Natural killer cell (primary cell): ENCODE results near the gene ATP2B2. TPM values are rescaled to one million over a fixed set of nuclear protein-coding genes. Genes with fewer than 3 reads are reported as not detected.

Source experiments
- ATAC-seq, 3 donors: fragments of 150-1000 bp in 2 of 3; fragments of 200-7000 bp in 1 of 3; cut with Tn5 transposase; 1 replicate in 1 of 3; 2 replicates in 2 of 3; pipeline ENCODE4 v1.10.0; 2021; ENCODE audit warnings: mild to moderate bottlenecking in 2 of 3, moderate library complexity in 2 of 3
- DNase-seq, 2 donors: peaks; one replicate each; pipeline versions ENCODE4 v3.0.0 to v3.0.0-alpha.2; 2013 to 2021; ENCODE audit warnings: mixed read lengths in 1 of 2
- H3K27ac ChIP-seq: one replicate; pipeline ENCODE4 v1.5.1; 2013; ENCODE audit warnings: mild to moderate bottlenecking, low read length
- H3K27me3 ChIP-seq: one replicate; pipeline ENCODE4 v1.6.1; 2013; ENCODE audit warnings: low read length; ENCODE audit not compliant: control insufficient read depth, insufficient read depth
- H3K36me3 ChIP-seq: one replicate; pipeline ENCODE4 v1.6.1; 2013; ENCODE audit warnings: low read length; ENCODE audit not compliant: control insufficient read depth, insufficient read depth
- H3K4me1 ChIP-seq: one replicate; pipeline ENCODE4 v1.6.1; 2013; ENCODE audit warnings: low read length; ENCODE audit not compliant: control insufficient read depth, insufficient read depth
- H3K4me3 ChIP-seq: one replicate; pipeline ENCODE4 v1.5.1; 2013; ENCODE audit warnings: low read length
- H3K9me3 ChIP-seq: one replicate; pipeline ENCODE4 v1.6.1; 2013; ENCODE audit warnings: low read length; ENCODE audit not compliant: control insufficient read depth, insufficient read depth
- H3K27ac Mint-ChIP-seq, 2 donors: one replicate each; pipeline ENCODE4 v1.8.0; 2022; ENCODE audit warnings: mild to moderate bottlenecking in 2 of 2, mixed read lengths in 2 of 2, moderate library complexity in 1 of 2
- H3K27me3 Mint-ChIP-seq, 2 donors: one replicate each; pipeline ENCODE4 v1.8.0; 2022; ENCODE audit warnings: low read depth in 2 of 2, mixed read lengths in 2 of 2
- H3K36me3 Mint-ChIP-seq: one replicate; pipeline ENCODE4 v1.8.0; 2022; ENCODE audit warnings: mixed read lengths
- H3K4me1 Mint-ChIP-seq, 2 donors: one replicate each; pipeline ENCODE4 v1.8.0; 2022; ENCODE audit warnings: mixed read lengths in 2 of 2
- H3K4me3 Mint-ChIP-seq: one replicate; pipeline ENCODE4 v1.8.0; 2022; ENCODE audit warnings: mild to moderate bottlenecking, moderate library complexity, mixed read lengths
- H3K9me3 Mint-ChIP-seq, 2 donors: one replicate each; pipeline ENCODE4 v1.8.0; 2022; ENCODE audit warnings: mixed read lengths in 2 of 2
- CTCF ChIP-seq: fragments of 200-600 bp; IDR thresholded peaks from one replicate; pipeline ENCODE4 v1.8.0; 2022; ENCODE audit warnings: antibody characterized with exemption
- WGBS: methylation state at CpG from one replicate; pipeline ENCODE4 v1.1.7; 2013; ENCODE audit warnings: missing lambda C conversion rate; ENCODE audit not compliant: insufficient coverage; 5-methylcytosine and 5-hydroxymethylcytosine counted together
- intact Hi-C: fragments of 100-400 bp; cut with micrococcal nuclease; formaldehyde crosslinking; loops from one replicate; pipeline ENCODE4 v1.14.2; 2022
- total RNA-seq, 4 donors: library from RNA; stranded (reverse); fragments of 120-200 nt in 1 of 4; gene quantifications; one replicate each; pipeline versions ENCODE4 v1.2.3 to v1.2.4, GENCODE V29; 2013 to 2022

Gene ATP2B2
- total RNA-seq, result not detected
- total RNA-seq (2013), result not detected

GRCh38 chr3:10505050-10505790, at the start of gene ATP2B2:
TSS of gene ATP2B2 (minus strand) at chr3:10505586. CDS start at chr3:10449543, 56,043 bp downstream.
- no peaks in the 10 kb centered on the region for H3K4me1 Mint-ChIP-seq
- H3K4me3 Mint-ChIP-seq, result peak within 1 kb of the TSS; percentile 53
- H3K27ac ChIP-seq, result no peak within 1 kb of the TSS
- no peaks in the 10 kb centered on the region for H3K9me3 Mint-ChIP-seq
- no peak within 1 kb of the TSS for H3K27ac Mint-ChIP-seq
- no peaks in the 10 kb centered on the region for H3K36me3 ChIP-seq
- intact Hi-C loops, result no loop called here
- no peak within 1 kb of the TSS for H3K4me3 ChIP-seq
- DNase-seq, result peak in 1 of 2 donors; percentile 30
- peaks cover 13% of the 10 kb centered on the region for H3K27me3 ChIP-seq
- peaks cover 7% of the 10 kb centered on the region for H3K4me1 ChIP-seq
- WGBS, result 9% methylated on average over 30 of the region's 42 CpGs
- H3K9me3 ChIP-seq, result no peaks in the 10 kb centered on the region
- H3K27me3 Mint-ChIP-seq, result peaks cover 6 to 16% of the 10 kb centered on the region in 2 donors
- no peak for TF ChIP-seq CTCF
- ATAC-seq, result peak in 2 of 3 donors; percentile 29 to 61
- H3K36me3 Mint-ChIP-seq, result no peaks in the 10 kb centered on the region

- no peak overlapping the region for H3K27ac Mint-ChIP-seq
- Histone ChIP-seq H3K9me3 (no peaks in the 10 kb centered on the region), H3K27me3 (no peaks in the 10 kb centered on the region), H3K4me3 (no peak overlapping the region), H3K36me3 (no peaks in the 10 kb centered on the region), H3K27ac (no peak overlapping the region), H3K4me1 (peaks cover 28% of the 10 kb centered on the region)
- peaks cover 29 to 33% of the 10 kb centered on the region in 2 donors for H3K4me1 Mint-ChIP-seq
- intact Hi-C loops, result no loop called here
- H3K9me3 Mint-ChIP-seq, result no peaks in the 10 kb centered on the region
- H3K4me3 Mint-ChIP-seq, result no peak overlapping the region
- 92% methylated on average over 1 of the region's 1 CpG for WGBS
- no peak for TF ChIP-seq CTCF
- no peak for DNase-seq
- H3K27me3 Mint-ChIP-seq, result peaks cover 0 to 5% of the 10 kb centered on the region in 2 donors
- H3K36me3 Mint-ChIP-seq, result no peaks in the 10 kb centered on the region
- ATAC-seq, result no peak
Measured at GRCh38 chr3:10554746-10555145, 49.4 kb upstream of the ATP2B2 start.

GRCh38 chr3:10554236-10554611, 48.8 kb upstream of the ATP2B2 start:
- H3K27ac Mint-ChIP-seq, result no peak overlapping the region
- H3K27ac ChIP-seq, result no peak overlapping the region
- intact Hi-C loops, result no loop called here
- no peak overlapping the region for H3K4me3 ChIP-seq
- peaks cover 29 to 36% of the 10 kb centered on the region in 2 donors for H3K4me1 Mint-ChIP-seq
- no peak for TF ChIP-seq CTCF
- H3K27me3 ChIP-seq, result no peaks in the 10 kb centered on the region
- H3K4me3 Mint-ChIP-seq, result no peak overlapping the region
- ATAC-seq, result no peak
- no peaks in the 10 kb centered on the region for H3K9me3 ChIP-seq
- peaks cover 28% of the 10 kb centered on the region for H3K4me1 ChIP-seq
- no peak for DNase-seq
- no peaks in the 10 kb centered on the region for H3K9me3 Mint-ChIP-seq
- no peaks in the 10 kb centered on the region for H3K36me3 Mint-ChIP-seq
- 92% methylated on average over 3 of the region's 3 CpGs for WGBS
- H3K36me3 ChIP-seq, result no peaks in the 10 kb centered on the region
- H3K27me3 Mint-ChIP-seq, result peaks cover 0 to 3% of the 10 kb centered on the region in 2 donors
